Common myeloid progenitor, CD34-positive (primary cell): ENCODE results near the gene PTPRN2.

ENCODE experiments used
- CTCF ChIA-PET: fragments of 350-600 bp; sonication (Branson Sonifier 250); formaldehyde crosslinking; loops from one replicate; lab custom pipeline; 2021; ENCODE audit warnings: antibody characterized with exemption; lab: Charles Lee
- POLR2A ChIA-PET: fragments of 350-600 bp; sonication (Branson Sonifier 250); formaldehyde crosslinking; loops from one replicate; lab custom pipeline; 2021; ENCODE audit warnings: antibody characterized with exemption; lab: Charles Lee
- DNase-seq, 3 donors: peaks; one replicate each; pipeline versions ENCODE4 v3.0.0 to v3.0.0-alpha.2; 2013
- H3K27ac ChIP-seq, 2 experiments: 1 replicate in 1 of 2; 2 replicates in 1 of 2; pipeline ENCODE4 v1.7.0; 2013; ENCODE audit warnings: inconsistent platforms in 2 of 2, low read length in 2 of 2, mild to moderate bottlenecking in 2 of 2, low read depth in 1 of 2, moderate library complexity in 1 of 2; ENCODE audit not compliant: severe bottlenecking in 2 of 2, insufficient read depth in 1 of 2, poor library complexity in 1 of 2
- H3K27me3 ChIP-seq, 5 experiments: replicated peaks in 2 of 5; 1 replicate in 3 of 5; 2 replicates in 2 of 5; pipeline versions ENCODE4 v1.6.1 to v1.7.0; 2013; ENCODE audit warnings: low read length in 4 of 5, mild to moderate bottlenecking in 2 of 5, moderate library complexity in 2 of 5, inconsistent platforms in 1 of 5; ENCODE audit not compliant: insufficient read depth in 5 of 5, control insufficient read depth in 4 of 5
- H3K36me3 ChIP-seq, 4 experiments: 1 replicate in 2 of 4; 2 replicates in 2 of 4; pipeline versions ENCODE4 v1.6.1 to v1.7.0; 2013; ENCODE audit warnings: low read length in 3 of 4, control low read depth in 1 of 4, mild to moderate bottlenecking in 1 of 4; ENCODE audit not compliant: control insufficient read depth in 4 of 4, insufficient read depth in 4 of 4
- H3K4me1 ChIP-seq, 4 experiments: 1 replicate in 3 of 4; 2 replicates in 1 of 4; pipeline versions ENCODE4 v1.6.1 to v1.7.1; 2013; ENCODE audit warnings: low read length in 3 of 4, mild to moderate bottlenecking in 3 of 4, control low read depth in 1 of 4, inconsistent platforms in 1 of 4, moderate library complexity in 1 of 4; ENCODE audit not compliant: control insufficient read depth in 4 of 4, insufficient read depth in 4 of 4; ENCODE audit errors: control extremely low read depth in 1 of 4
- H3K4me3 ChIP-seq, 7 experiments: 1 replicate in 4 of 7; 2 replicates in 3 of 7; pipeline versions ENCODE4 v1.5.1 to v1.7.0; 2013; ENCODE audit warnings: mild to moderate bottlenecking in 7 of 7, low read length in 6 of 7, moderate library complexity in 6 of 7, inconsistent platforms in 2 of 7, low read depth in 2 of 7, control low read depth in 1 of 7; ENCODE audit not compliant: insufficient read depth in 4 of 7, control insufficient read depth in 1 of 7; ENCODE audit errors: extremely low read depth in 1 of 7
- H3K9me3 ChIP-seq, 5 experiments: 1 replicate in 4 of 5; 2 replicates in 1 of 5; pipeline versions ENCODE4 v1.6.1 to v1.7.1; 2013; ENCODE audit warnings: low read length in 4 of 5, mild to moderate bottlenecking in 2 of 5, inconsistent platforms in 1 of 5, low read depth in 1 of 5, moderate library complexity in 1 of 5; ENCODE audit not compliant: control insufficient read depth in 4 of 5, insufficient read depth in 2 of 5; ENCODE audit errors: control extremely low read depth in 1 of 5
- WGBS: methylation state at CpG from one replicate; pipeline ENCODE4 v1.1.5; 2013; ENCODE audit not compliant: insufficient coverage; 5-methylcytosine and 5-hydroxymethylcytosine counted together

PTPRN2 gene

GRCh38 chr7:158321936-158322615 is 265.5 kb downstream of the PTPRN2 start:
- ChIA-PET CTCF (no interaction called here), POLR2A (no interaction called here)
- H3K27me3 ChIP-seq: peaks cover 0 to 37% (median 6%) of the 10 kb centered on the region in 5 experiments
- H3K27ac ChIP-seq: no peak overlapping the region
- H3K9me3 ChIP-seq: peaks cover 0 to 34% (median 9%) of the 10 kb centered on the region in 5 experiments
- 85% methylated on average over 29 of the region's 29 CpGs for WGBS
- H3K4me1 ChIP-seq: no peaks in the 10 kb centered on the region
- DNase-seq: no peak
- no peak overlapping the region for H3K4me3 ChIP-seq
- H3K36me3 ChIP-seq: no peaks in the 10 kb centered on the region

GRCh38 chr7:158321056-158321700 is 266.4 kb downstream of the PTPRN2 start:
- Histone ChIP-seq H3K27ac (no peak overlapping the region), H3K4me1 (no peaks in the 10 kb centered on the region), H3K9me3 (peaks cover 0 to 33% (median 9%) of the 10 kb centered on the region in 5 experiments), H3K36me3 (no peaks in the 10 kb centered on the region), H3K27me3 (peaks cover 0 to 42% (median 10%) of the 10 kb centered on the region in 5 experiments), H3K4me3 (no peak overlapping the region)
- DNase-seq: no peak
- POLR2A ChIA-PET: no interaction called here
- 93% methylated on average over 28 of the region's 28 CpGs for WGBS
- CTCF ChIA-PET: no interaction called here

GRCh38 chr7:158320328-158320727 is 267.3 kb downstream of the PTPRN2 start:
- peaks cover 0 to 34% (median 17%) of the 10 kb centered on the region in 5 experiments for H3K9me3 ChIP-seq
- no peaks in the 10 kb centered on the region for H3K36me3 ChIP-seq
- 88% methylated on average over 21 of the region's 27 CpGs for WGBS
- H3K27ac ChIP-seq: no peak overlapping the region
- POLR2A ChIA-PET: no interaction called here
- no peak overlapping the region for H3K4me3 ChIP-seq
- H3K4me1 ChIP-seq: no peaks in the 10 kb centered on the region
- CTCF ChIA-PET: no interaction called here
- H3K27me3 ChIP-seq: peaks cover 0 to 37% (median 10%) of the 10 kb centered on the region in 5 experiments
- DNase-seq: no peak

- no peak overlapping the region for H3K4me3 ChIP-seq
- ChIA-PET CTCF (no interaction called here), POLR2A (no interaction called here)
- no peaks in the 10 kb centered on the region for H3K4me1 ChIP-seq
- peaks cover 0 to 37% (median 10%) of the 10 kb centered on the region in 5 experiments for H3K27me3 ChIP-seq
- peaks cover 0 to 40% (median 31%) of the 10 kb centered on the region in 5 experiments for H3K9me3 ChIP-seq
- no peak overlapping the region for H3K27ac ChIP-seq
- no peaks in the 10 kb centered on the region for H3K36me3 ChIP-seq
- no peak for DNase-seq
- WGBS: 80% methylated on average over 21 of the region's 22 CpGs
These were observed 269.1 kb downstream of the PTPRN2 start for GRCh38 chr7:158318511-158318913.

GRCh38 chr7:158317238-158318205 is 270.1 kb downstream of the PTPRN2 start:
- Histone ChIP-seq H3K27ac (no peak overlapping the region), H3K36me3 (no peaks in the 10 kb centered on the region), H3K4me3 (peak overlapping the region in 1 of 7 experiments; percentile 1), H3K9me3 (peaks cover 0 to 49% (median 40%) of the 10 kb centered on the region in 5 experiments), H3K4me1 (no peaks in the 10 kb centered on the region), H3K27me3 (peaks cover 0 to 30% (median 10%) of the 10 kb centered on the region in 5 experiments)
- ChIA-PET POLR2A (no interaction called here), CTCF (no interaction called here)
- WGBS: 25% methylated on average over 53 of the region's 59 CpGs
- no peak for DNase-seq

- no peak overlapping the region for H3K27ac ChIP-seq
- no peaks in the 10 kb centered on the region for H3K4me1 ChIP-seq
- H3K27me3 ChIP-seq: peaks cover 0 to 28% (median 10%) of the 10 kb centered on the region in 5 experiments
- WGBS: 98% methylated on average over 29 of the region's 35 CpGs
- H3K9me3 ChIP-seq: peaks cover 0 to 53% (median 48%) of the 10 kb centered on the region in 5 experiments
- ChIA-PET POLR2A (no interaction called here), CTCF (no interaction called here)
- no peak overlapping the region for H3K4me3 ChIP-seq
- DNase-seq: no peak
- H3K36me3 ChIP-seq: no peaks in the 10 kb centered on the region
These were observed 271.1 kb downstream of the PTPRN2 start for GRCh38 chr7:158316466-158317031.
